22Rv1 (cell line): ENCODE data around the gene SARS2.

Experiments
- ZFX ChIP-seq: fragments of 450-650 bp; IDR thresholded peaks from 2 replicates; pipeline ENCODE4 v1.6.1; 2017; ENCODE audit warnings: antibody characterized with exemption, borderline replicate concordance
- TF ChIP-seq, protein P1 (sequence below): fragments of 450-650 bp; IDR thresholded peaks from 2 replicates; pipeline ENCODE4 v1.5.1; 2017; ENCODE audit warnings: mild to moderate bottlenecking

DNA sequence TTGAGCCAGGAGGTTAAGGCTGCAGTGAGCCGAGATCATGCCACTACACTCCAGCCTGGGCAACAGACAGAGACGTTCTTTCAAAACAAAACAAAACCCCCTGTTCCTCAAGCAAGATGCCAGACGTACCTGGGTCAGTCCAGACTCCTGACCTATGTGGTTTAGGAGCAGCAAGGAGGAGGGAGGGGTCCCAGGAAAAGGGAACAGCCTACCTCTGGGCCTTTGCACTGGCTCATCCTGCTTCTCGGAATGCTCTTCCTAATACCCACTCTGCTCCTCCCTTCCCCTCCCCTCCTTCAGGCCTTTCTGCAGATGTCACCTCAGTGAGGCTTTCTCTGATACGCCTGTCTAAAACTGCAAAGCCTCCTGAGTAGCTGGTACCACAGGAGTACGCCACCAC is 62.0 kb downstream of the SARS2 start:
- TF ChIP-seq, protein P1, sequence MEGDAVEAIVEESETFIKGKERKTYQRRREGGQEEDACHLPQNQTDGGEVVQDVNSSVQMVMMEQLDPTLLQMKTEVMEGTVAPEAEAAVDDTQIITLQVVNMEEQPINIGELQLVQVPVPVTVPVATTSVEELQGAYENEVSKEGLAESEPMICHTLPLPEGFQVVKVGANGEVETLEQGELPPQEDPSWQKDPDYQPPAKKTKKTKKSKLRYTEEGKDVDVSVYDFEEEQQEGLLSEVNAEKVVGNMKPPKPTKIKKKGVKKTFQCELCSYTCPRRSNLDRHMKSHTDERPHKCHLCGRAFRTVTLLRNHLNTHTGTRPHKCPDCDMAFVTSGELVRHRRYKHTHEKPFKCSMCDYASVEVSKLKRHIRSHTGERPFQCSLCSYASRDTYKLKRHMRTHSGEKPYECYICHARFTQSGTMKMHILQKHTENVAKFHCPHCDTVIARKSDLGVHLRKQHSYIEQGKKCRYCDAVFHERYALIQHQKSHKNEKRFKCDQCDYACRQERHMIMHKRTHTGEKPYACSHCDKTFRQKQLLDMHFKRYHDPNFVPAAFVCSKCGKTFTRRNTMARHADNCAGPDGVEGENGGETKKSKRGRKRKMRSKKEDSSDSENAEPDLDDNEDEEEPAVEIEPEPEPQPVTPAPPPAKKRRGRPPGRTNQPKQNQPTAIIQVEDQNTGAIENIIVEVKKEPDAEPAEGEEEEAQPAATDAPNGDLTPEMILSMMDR, result no peak
- no peak for TF ChIP-seq ZFX
